Uterus (tissue), 4 donors: ENCODE measurements around the gene SCARF2. TPM values are rescaled to one million over a fixed set of nuclear protein-coding genes. Genes with fewer than 3 reads are reported as not detected.

Experiments used
- DNase-seq, 2 donors: peaks; one replicate each; pipeline ENCODE4 v3.0.0-alpha.2; 2019 to 2020
- H3K27ac ChIP-seq, 2 donors: fragments of 200-600 bp; sonication (generic); 1 replicate in 1 of 2; 2 replicates in 1 of 2; pipeline ENCODE4 v1.5.1; 2016 to 2018
- H3K27me3 ChIP-seq, 2 donors: fragments of 200-600 bp; sonication (generic); one replicate each; pipeline ENCODE4 v1.5.1; 2018 to 2019; ENCODE audit warnings: control low read depth in 1 of 2
- H3K36me3 ChIP-seq, 2 donors: fragments of 200-600 bp; sonication (generic); one replicate each; pipeline ENCODE4 v1.5.1; 2019; ENCODE audit warnings: control low read depth in 1 of 2
- H3K4me1 ChIP-seq, 2 donors: fragments of 200-600 bp; sonication (generic); one replicate each; pipeline ENCODE4 v1.5.1; 2018 to 2019; ENCODE audit warnings: control low read depth in 1 of 2
- H3K4me3 ChIP-seq, 2 donors: fragments of 200-600 bp; sonication (generic); 1 replicate in 1 of 2; 2 replicates in 1 of 2; pipeline ENCODE4 v1.5.1; 2018 to 2019; ENCODE audit warnings: mild to moderate bottlenecking in 1 of 2
- H3K9me3 ChIP-seq, 2 donors: fragments of 200-600 bp; sonication (generic); one replicate each; pipeline ENCODE4 v1.5.1; 2019; ENCODE audit warnings: control low read depth in 1 of 2
- CTCF ChIP-seq, 4 experiments: fragments of 200-600 bp in 2 of 4; fragments of 450-650 bp in 2 of 4; sonication (generic) in 2 of 4; IDR thresholded peaks; one replicate each; pipeline ENCODE4 v1.5.1; 2016 to 2019; ENCODE audit warnings: antibody characterized with exemption in 4 of 4, mild to moderate bottlenecking in 2 of 4, moderate library complexity in 1 of 4
- POLR2A ChIP-seq, 2 donors: fragments of 450-650 bp; IDR thresholded peaks; one replicate each; pipeline ENCODE4 v1.6.1; 2016; ENCODE audit warnings: antibody characterized with exemption in 2 of 2, mild to moderate bottlenecking in 1 of 2, moderate library complexity in 1 of 2
- intact Hi-C: fragments of 100-400 bp; cut with DNase I; formaldehyde crosslinking; loops from one replicate; pipeline ENCODE4 v1.15.1; 2023; ENCODE audit warnings: low total_unique reads
- total RNA-seq, 4 donors: library from RNA; depleted of rRNA in 3 of 4; stranded (reverse); fragments of >200 nt in 3 of 4; gene quantifications; one replicate each; pipeline versions ENCODE4 v1.1.0 to v1.2.4, GENCODE V29; 2014 to 2023
- donor health status: DM: yes; HTN: yes; CAD: no.

SCARF2 gene
- total RNA-seq, 4 donors from 2014 or later: 22.9 to 84.5 (median 30.1) TPM

- Histone ChIP-seq H3K9me3 (no peaks in the 10 kb centered on the region), H3K4me3 (no peak overlapping the region), H3K36me3 (no peaks in the 10 kb centered on the region), H3K27ac (no peak overlapping the region), H3K4me1 (no peaks in the 10 kb centered on the region), H3K27me3 (no peaks in the 10 kb centered on the region)
- no peak for DNase-seq
- intact Hi-C loops: no loop called here
- TF ChIP-seq CTCF (IDR thresholded peaks at IDR 0.05): no peak
- no peak for TF ChIP-seq POLR2A (IDR thresholded peaks at IDR 0.05)
Observed at GRCh38 chr22:20464096-20464614, 26.5 kb upstream of the SCARF2 start.

- Histone ChIP-seq H3K4me3 (no peak overlapping the region), H3K9me3 (no peaks in the 10 kb centered on the region), H3K4me1 (no peaks in the 10 kb centered on the region), H3K27ac (peak overlapping the region in 1 of 2 donors; percentile 5), H3K36me3 (no peaks in the 10 kb centered on the region), H3K27me3 (no peaks in the 10 kb centered on the region)
- DNase-seq: no peak
- intact Hi-C loops: no loop called here
- no peak for TF ChIP-seq CTCF (IDR thresholded peaks at IDR 0.05)
- TF ChIP-seq POLR2A (IDR thresholded peaks at IDR 0.05): no peak
Observed at GRCh38 chr22:20463324-20464095, 25.9 kb upstream of the SCARF2 start.

GRCh38 chr22:20459862-20460261 lies 22.2 kb upstream of the SCARF2 start:
- Histone ChIP-seq H3K36me3 (no peaks in the 10 kb centered on the region), H3K27me3 (no peaks in the 10 kb centered on the region), H3K4me1 (no peaks in the 10 kb centered on the region), H3K9me3 (no peaks in the 10 kb centered on the region), H3K4me3 (no peak overlapping the region), H3K27ac (no peak overlapping the region)
- TF ChIP-seq POLR2A (IDR thresholded peaks at IDR 0.05) (no peak), CTCF (IDR thresholded peaks at IDR 0.05) (no peak)
- intact Hi-C loops: loop anchor here (5.0 kb wide), 1 partner anchor 43 kb away; no protein-coding TSS in a partner anchor
- no peak for DNase-seq

- Histone ChIP-seq H3K4me3 (no peak overlapping the region), H3K9me3 (no peaks in the 10 kb centered on the region), H3K27me3 (no peaks in the 10 kb centered on the region), H3K36me3 (no peaks in the 10 kb centered on the region), H3K27ac (no peak overlapping the region), H3K4me1 (no peaks in the 10 kb centered on the region)
- TF ChIP-seq CTCF (IDR thresholded peaks at IDR 0.05) (no peak), POLR2A (IDR thresholded peaks at IDR 0.05) (no peak)
- no peak for DNase-seq
- intact Hi-C loops: loop anchor here (5.0 kb wide), 1 partner anchor 42 kb away; no protein-coding TSS in a partner anchor
Observed at GRCh38 chr22:20459152-20459542, 21.5 kb upstream of the SCARF2 start.

GRCh38 chr22:20458530-20459151 lies 21.0 kb upstream of the SCARF2 start:
- H3K36me3 ChIP-seq: no peaks in the 10 kb centered on the region
- intact Hi-C loops: loop anchor here (5.0 kb wide), 1 partner anchor 41 kb away; no protein-coding TSS in a partner anchor
- H3K9me3 ChIP-seq: no peaks in the 10 kb centered on the region
- H3K27me3 ChIP-seq: no peaks in the 10 kb centered on the region
- H3K4me3 ChIP-seq: no peak overlapping the region
- DNase-seq: no peak
- no peaks in the 10 kb centered on the region for H3K4me1 ChIP-seq
- no peak for TF ChIP-seq POLR2A (IDR thresholded peaks at IDR 0.05)
- no peak for TF ChIP-seq CTCF (IDR thresholded peaks at IDR 0.05)
- H3K27ac ChIP-seq: no peak overlapping the region
